SK-N-SH treated with all-trans-retinoic acid at 6 μM for 48 hours (cell line): ENCODE results near the gene MICALL2.

Experiments
- BACH2 ChIP-seq: fragments of 250-450 bp; sonication (Bioruptor Pico); IDR thresholded peaks from 2 replicates; pipeline ENCODE4 v1.9.0; 2021; ENCODE audit warnings: mild to moderate bottlenecking, borderline replicate concordance
- RARB ChIP-seq: fragments of 250-450 bp; sonication (Bioruptor Pico); IDR thresholded peaks from 2 replicates; pipeline ENCODE4 v1.8.0; 2021; ENCODE audit warnings: mild to moderate bottlenecking, moderate library complexity
- TF ChIP-seq, protein P1 (sequence below): fragments of 250-450 bp; sonication (Bioruptor Pico); IDR thresholded peaks from 2 replicates; pipeline ENCODE4 v1.5.1; 2021; ENCODE audit warnings: mild to moderate bottlenecking, moderate library complexity

DNA sequence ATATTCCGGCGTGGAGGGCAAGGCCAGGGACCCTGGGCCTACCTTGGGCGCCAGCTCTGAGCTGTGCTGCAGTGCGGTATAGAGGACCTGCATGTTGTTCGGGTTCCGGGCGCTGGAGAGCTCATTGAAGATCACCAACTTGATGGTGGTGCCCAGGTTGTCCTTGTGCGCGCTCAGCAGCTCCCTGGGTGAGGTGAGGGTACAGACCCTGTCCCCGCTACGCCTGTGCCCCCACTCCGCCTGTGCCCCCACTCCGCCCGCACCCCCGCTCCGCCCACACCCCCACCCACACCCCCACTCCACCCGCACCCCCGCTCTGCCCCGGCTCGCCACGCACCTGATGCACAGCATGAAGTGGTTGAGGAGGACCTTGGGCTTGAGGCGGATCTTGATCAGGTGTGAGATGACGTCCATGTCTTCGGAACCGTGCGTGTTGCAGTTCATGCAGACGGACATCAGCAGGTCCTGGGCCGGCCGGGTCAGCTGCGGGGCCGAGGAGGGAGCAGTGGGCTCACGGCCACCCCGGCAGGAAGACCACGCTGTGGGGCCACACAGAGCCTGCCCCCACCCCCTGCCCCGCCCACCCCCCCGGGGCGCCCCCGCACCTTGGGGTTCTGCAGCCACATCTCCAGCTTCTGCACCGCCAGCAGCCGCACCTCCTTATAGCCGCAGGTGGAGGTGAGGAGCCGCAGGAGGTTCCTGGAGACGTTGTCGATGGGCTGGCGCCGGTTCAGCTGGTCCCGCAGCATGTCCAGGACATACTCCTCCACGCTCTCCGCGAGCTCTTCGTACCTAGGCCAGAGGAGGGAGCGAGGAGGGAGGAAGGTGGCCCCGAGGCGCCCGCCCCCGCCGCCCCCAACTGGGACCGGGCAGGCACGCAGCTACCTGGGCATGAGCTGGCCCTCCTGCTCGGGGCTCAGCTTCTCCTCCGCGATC, 39.4 kb upstream of the MICALL2 start:
- no peak for TF ChIP-seq RARB (CRISPR knock-in tag)
- TF ChIP-seq, protein P1, sequence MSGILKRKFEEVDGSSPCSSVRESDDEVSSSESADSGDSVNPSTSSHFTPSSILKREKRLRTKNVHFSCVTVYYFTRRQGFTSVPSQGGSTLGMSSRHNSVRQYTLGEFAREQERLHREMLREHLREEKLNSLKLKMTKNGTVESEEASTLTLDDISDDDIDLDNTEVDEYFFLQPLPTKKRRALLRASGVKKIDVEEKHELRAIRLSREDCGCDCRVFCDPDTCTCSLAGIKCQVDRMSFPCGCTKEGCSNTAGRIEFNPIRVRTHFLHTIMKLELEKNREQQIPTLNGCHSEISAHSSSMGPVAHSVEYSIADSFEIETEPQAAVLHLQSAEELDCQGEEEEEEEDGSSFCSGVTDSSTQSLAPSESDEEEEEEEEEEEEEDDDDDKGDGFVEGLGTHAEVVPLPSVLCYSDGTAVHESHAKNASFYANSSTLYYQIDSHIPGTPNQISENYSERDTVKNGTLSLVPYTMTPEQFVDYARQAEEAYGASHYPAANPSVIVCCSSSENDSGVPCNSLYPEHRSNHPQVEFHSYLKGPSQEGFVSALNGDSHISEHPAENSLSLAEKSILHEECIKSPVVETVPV (CRISPR knock-in tag) = no peak
- TF ChIP-seq BACH2 = no peak
